Activated naive CD8-positive, alpha-beta T cell (primary cell): Measurements from ENCODE around the gene SEZ6.
"Not testable (repeated sequence)": the region's sequence is repeated elsewhere in the genome, so short reads cannot be mapped to it uniquely, and the experiment has no call there.

Experiments used
- H3K27ac Mint-ChIP-seq: one replicate; pipeline ENCODE4 v1.8.0; 2021; ENCODE audit warnings: mixed read lengths
- H3K27me3 Mint-ChIP-seq: one replicate; pipeline ENCODE4 v1.8.0; 2021; ENCODE audit warnings: mixed read lengths
- H3K36me3 Mint-ChIP-seq: one replicate; pipeline ENCODE4 v1.8.0; 2021; ENCODE audit warnings: mixed read lengths
- H3K4me1 Mint-ChIP-seq: one replicate; pipeline ENCODE4 v1.8.0; 2021; ENCODE audit warnings: low read depth, mixed read lengths
- H3K4me3 Mint-ChIP-seq: one replicate; pipeline ENCODE4 v1.8.0; 2021; ENCODE audit warnings: mild to moderate bottlenecking, mixed read lengths
- H3K9me3 Mint-ChIP-seq: one replicate; pipeline ENCODE4 v1.8.0; 2021; ENCODE audit warnings: low read depth, mixed read lengths

The SEZ6 gene

GRCh38 chr17:28938552-28938951 lies 67.3 kb downstream of the SEZ6 start:
- H3K4me1 Mint-ChIP-seq, result peaks cover 85% of the 10 kb centered on the region
- H3K36me3 Mint-ChIP-seq, result peaks cover 4% of the 10 kb centered on the region
- H3K9me3 Mint-ChIP-seq, result no peaks in the 10 kb centered on the region
- H3K27ac Mint-ChIP-seq, result peak overlapping the region; percentile 22
- no peaks in the 10 kb centered on the region for H3K27me3 Mint-ChIP-seq
- no peak overlapping the region for H3K4me3 Mint-ChIP-seq

- H3K27me3 Mint-ChIP-seq, result no peaks in the 10 kb centered on the region
- no peaks in the 10 kb centered on the region for H3K9me3 Mint-ChIP-seq
- peaks cover 82% of the 10 kb centered on the region for H3K4me1 Mint-ChIP-seq
- H3K4me3 Mint-ChIP-seq, result no peak overlapping the region
- H3K36me3 Mint-ChIP-seq, result peaks cover 3% of the 10 kb centered on the region
- peak overlapping the region; percentile 67 for H3K27ac Mint-ChIP-seq
Measured at GRCh38 chr17:28937044-28937729, 68.6 kb downstream of the SEZ6 start.

- peak overlapping the region; percentile 67 for H3K27ac Mint-ChIP-seq
- H3K36me3 Mint-ChIP-seq, result peaks cover 3% of the 10 kb centered on the region
- no peaks in the 10 kb centered on the region for H3K9me3 Mint-ChIP-seq
- H3K27me3 Mint-ChIP-seq, result no peaks in the 10 kb centered on the region
- H3K4me3 Mint-ChIP-seq, result no peak overlapping the region
- peaks cover 79% of the 10 kb centered on the region for H3K4me1 Mint-ChIP-seq
Measured at GRCh38 chr17:28935744-28936460, 69.9 kb downstream of the SEZ6 start.

DNA sequence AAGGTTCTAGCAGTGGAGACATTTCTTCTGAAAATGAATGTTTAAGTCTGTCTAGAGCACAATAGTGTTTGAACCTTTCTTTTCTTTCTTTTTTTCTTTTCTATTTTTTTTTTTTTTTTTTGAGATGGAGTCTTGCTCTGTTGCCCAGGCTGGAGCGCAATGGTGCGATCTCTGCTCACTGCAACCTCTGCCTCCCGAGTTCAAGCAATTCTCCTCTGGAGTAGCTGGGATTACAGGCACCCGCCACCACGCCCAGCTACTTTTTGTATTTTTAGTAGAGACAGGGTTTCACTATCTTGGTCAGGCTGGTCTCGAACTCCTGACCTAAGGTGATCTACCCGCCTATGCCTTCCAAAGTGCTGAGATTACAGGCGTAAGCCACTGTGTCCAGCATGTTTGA lies 71.3 kb downstream of the SEZ6 start:
- H3K27me3 Mint-ChIP-seq, H3K9me3 Mint-ChIP-seq, H3K4me3 Mint-ChIP-seq: not testable (repeated sequence)
- peaks cover 10% of the 10 kb centered on the region for H3K36me3 Mint-ChIP-seq
- peak overlapping the region; percentile 28 for H3K27ac Mint-ChIP-seq
- H3K4me1 Mint-ChIP-seq, result peaks cover 75% of the 10 kb centered on the region

DNA sequence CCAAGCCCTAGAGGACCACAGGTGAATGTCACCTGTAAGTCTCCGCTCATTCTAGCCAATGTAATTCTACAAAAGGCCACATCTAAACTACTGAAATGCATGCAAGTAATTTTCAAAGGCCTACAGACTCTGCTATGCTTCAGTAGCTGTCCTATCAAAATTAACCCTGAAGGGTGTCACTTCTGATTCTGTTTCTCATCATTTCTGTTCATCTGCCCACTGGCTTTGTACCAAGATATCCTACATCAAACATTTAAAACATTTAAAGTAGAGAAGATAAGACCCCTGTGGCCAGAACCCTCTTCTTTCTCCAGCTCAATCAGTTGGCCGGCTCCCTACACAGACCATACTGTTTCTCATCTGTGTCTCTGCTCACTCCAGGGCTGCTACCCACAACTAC lies 76.0 kb downstream of the SEZ6 start:
- H3K27ac Mint-ChIP-seq, result peak overlapping the region; percentile 80
- no peaks in the 10 kb centered on the region for H3K9me3 Mint-ChIP-seq
- no peaks in the 10 kb centered on the region for H3K27me3 Mint-ChIP-seq
- peaks cover 72% of the 10 kb centered on the region for H3K4me1 Mint-ChIP-seq
- no peak overlapping the region for H3K4me3 Mint-ChIP-seq
- peaks cover 28% of the 10 kb centered on the region for H3K36me3 Mint-ChIP-seq

DNA sequence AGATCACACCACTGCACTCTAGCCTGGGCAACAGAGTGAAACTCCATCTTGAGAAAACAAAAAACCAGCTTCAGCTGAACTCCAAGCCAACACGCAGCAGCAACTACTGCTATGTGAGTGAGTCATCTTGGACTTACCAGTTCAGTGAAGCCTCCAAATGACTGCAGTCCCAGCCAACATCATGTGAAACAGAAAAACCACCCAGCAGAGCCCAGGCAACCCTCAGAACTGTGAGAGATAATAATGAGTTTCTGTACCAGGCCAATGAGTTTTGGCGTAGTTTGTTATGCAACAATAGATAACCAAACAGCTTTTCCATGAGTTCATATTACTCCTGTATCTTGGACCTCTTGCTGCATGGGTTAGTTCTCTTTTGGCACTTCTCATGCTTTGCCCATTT lies 77.8 kb downstream of the SEZ6 start:
- Mint-ChIP-seq H3K4me1 (peaks cover 70% of the 10 kb centered on the region), H3K27ac (peak overlapping the region; percentile 76), H3K4me3 (peak overlapping the region; percentile 42), H3K36me3 (peaks cover 32% of the 10 kb centered on the region), H3K27me3 (no peaks in the 10 kb centered on the region), H3K9me3 (no peaks in the 10 kb centered on the region)

GRCh38 chr17:28926786-28927185 lies 79.0 kb downstream of the SEZ6 start:
- Mint-ChIP-seq H3K4me1 (peaks cover 67% of the 10 kb centered on the region), H3K9me3 (no peaks in the 10 kb centered on the region), H3K36me3 (peaks cover 33% of the 10 kb centered on the region), H3K4me3 (no peak overlapping the region), H3K27ac (peak overlapping the region; percentile 76), H3K27me3 (no peaks in the 10 kb centered on the region)

DNA sequence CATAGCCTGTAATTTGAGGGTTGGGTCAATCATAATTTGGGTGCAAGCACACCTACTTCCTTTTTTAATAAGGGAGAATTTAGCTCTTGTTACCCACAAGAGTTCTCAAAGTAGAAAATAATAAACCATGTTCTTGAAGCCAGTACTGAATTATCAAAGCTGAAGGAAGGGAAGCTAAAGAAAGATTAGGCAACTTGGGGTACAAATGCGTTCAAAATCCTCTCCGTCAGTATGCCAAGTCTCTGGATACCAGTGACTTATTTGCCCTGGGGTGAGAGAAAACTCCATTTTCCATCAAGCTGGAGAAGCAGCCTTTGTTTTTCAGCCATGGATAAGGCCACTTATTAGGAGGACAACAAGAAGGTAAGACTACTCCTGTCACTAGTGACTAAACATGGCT lies 79.5 kb downstream of the SEZ6 start:
- peak overlapping the region; percentile 76 for H3K27ac Mint-ChIP-seq
- H3K4me3 Mint-ChIP-seq, result peak overlapping the region; percentile 53
- H3K4me1 Mint-ChIP-seq, result peaks cover 65% of the 10 kb centered on the region
- no peaks in the 10 kb centered on the region for H3K27me3 Mint-ChIP-seq
- H3K36me3 Mint-ChIP-seq, result peaks cover 37% of the 10 kb centered on the region
- no peaks in the 10 kb centered on the region for H3K9me3 Mint-ChIP-seq

GRCh38 chr17:28925912-28926365 lies 79.9 kb downstream of the SEZ6 start:
- peak overlapping the region; percentile 76 for H3K27ac Mint-ChIP-seq
- H3K4me3 Mint-ChIP-seq, result peak overlapping the region; percentile 53
- peaks cover 63% of the 10 kb centered on the region for H3K4me1 Mint-ChIP-seq
- H3K27me3 Mint-ChIP-seq, result no peaks in the 10 kb centered on the region
- H3K36me3 Mint-ChIP-seq, result peaks cover 39% of the 10 kb centered on the region
- H3K9me3 Mint-ChIP-seq, result no peaks in the 10 kb centered on the region

- Mint-ChIP-seq H3K4me1 (peaks cover 26% of the 10 kb centered on the region), H3K36me3 (peaks cover 21% of the 10 kb centered on the region), H3K9me3 (no peaks in the 10 kb centered on the region), H3K4me3 (no peak overlapping the region), H3K27me3 (no peaks in the 10 kb centered on the region), H3K27ac (peak overlapping the region; percentile 54)
Measured at GRCh38 chr17:28920201-28920600, 85.6 kb downstream of the SEZ6 start.

GRCh38 chr17:28918295-28918694 lies 87.5 kb downstream of the SEZ6 start:
- Mint-ChIP-seq H3K4me1 (peaks cover 18% of the 10 kb centered on the region), H3K36me3 (peaks cover 17% of the 10 kb centered on the region), H3K9me3 (no peaks in the 10 kb centered on the region), H3K4me3 (no peak overlapping the region), H3K27ac (peak overlapping the region; percentile 29), H3K27me3 (no peaks in the 10 kb centered on the region)

- Mint-ChIP-seq H3K27ac (peak overlapping the region; percentile 61), H3K4me3 (no peak overlapping the region), H3K27me3 (no peaks in the 10 kb centered on the region), H3K4me1 (peaks cover 16% of the 10 kb centered on the region), H3K9me3 (no peaks in the 10 kb centered on the region), H3K36me3 (peaks cover 15% of the 10 kb centered on the region)
Measured at GRCh38 chr17:28917465-28917864, 88.4 kb downstream of the SEZ6 start.

DNA sequence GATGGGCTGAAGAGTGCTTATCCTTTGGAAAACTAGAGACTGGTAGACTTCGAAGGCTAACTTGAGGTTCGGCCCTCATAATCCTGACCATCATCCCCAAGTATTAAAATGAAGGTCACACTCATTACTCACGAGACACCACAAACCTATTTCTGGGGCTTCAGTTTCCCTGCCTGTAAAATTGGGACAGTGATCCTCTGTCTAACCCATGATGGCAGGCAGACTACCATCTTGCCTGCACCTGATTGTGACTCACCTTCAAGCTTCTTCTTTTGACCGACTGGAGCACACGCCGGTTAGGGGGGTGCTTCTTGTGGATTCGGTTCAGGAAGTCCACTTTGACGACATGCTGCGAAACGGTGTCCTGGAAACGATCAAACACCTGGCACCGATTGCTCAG lies 88.8 kb downstream of the SEZ6 start:
- H3K27ac Mint-ChIP-seq, result peak overlapping the region; percentile 64

DNA sequence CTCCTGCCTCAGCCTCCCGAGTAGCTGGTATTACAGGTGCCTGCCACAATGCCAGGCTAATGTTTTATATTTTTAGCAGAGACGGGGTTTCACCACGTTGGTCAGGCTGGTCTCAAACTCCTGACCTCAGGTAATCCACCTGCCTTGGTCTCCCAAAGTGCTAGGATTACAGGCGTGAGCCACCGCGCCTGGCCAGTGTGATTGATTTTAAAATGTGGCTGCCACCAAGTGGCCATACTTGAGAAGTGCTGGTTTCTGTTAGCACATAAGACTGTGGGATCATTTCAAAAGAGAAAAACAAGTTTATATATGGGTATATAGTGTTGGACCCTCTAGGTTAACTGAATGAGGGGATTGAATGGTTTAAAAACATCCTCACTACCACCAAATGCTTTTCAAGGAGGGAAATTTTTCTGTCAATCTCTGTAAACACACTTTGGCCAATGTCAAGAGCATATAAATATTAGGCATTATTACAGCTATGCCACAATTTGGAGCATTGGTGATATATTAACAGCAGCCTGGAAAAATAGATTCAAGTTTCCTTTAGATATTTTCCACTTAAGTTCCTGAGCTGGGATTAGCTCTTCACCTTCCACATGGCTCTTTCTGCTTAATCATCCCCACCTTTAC lies 89.4 kb downstream of the SEZ6 start:
- Mint-ChIP-seq H3K36me3 (peaks cover 12% of the 10 kb centered on the region), H3K4me1 (peaks cover 14% of the 10 kb centered on the region), H3K27ac (peak overlapping the region; percentile 64), H3K27me3 (no peaks in the 10 kb centered on the region), H3K9me3 (no peaks in the 10 kb centered on the region), H3K4me3 (no peak overlapping the region)

More for the DNA sequence above, 88.8 kb downstream of the SEZ6 start:
- Mint-ChIP-seq H3K36me3 (peaks cover 15% of the 10 kb centered on the region), H3K4me1 (peaks cover 16% of the 10 kb centered on the region), H3K27me3 (no peaks in the 10 kb centered on the region), H3K4me3 (no peak overlapping the region), H3K9me3 (no peaks in the 10 kb centered on the region)

GRCh38 chr17:28912938-28913333 lies 92.9 kb downstream of the SEZ6 start:
- Mint-ChIP-seq H3K9me3 (no peaks in the 10 kb centered on the region), H3K27ac (no peak overlapping the region), H3K36me3 (peaks cover 8% of the 10 kb centered on the region), H3K27me3 (no peaks in the 10 kb centered on the region), H3K4me3 (no peak overlapping the region), H3K4me1 (peaks cover 14% of the 10 kb centered on the region)
